Measurements from ENCODE around the gene ROPN1L.

ROPN1L gene

DNA sequence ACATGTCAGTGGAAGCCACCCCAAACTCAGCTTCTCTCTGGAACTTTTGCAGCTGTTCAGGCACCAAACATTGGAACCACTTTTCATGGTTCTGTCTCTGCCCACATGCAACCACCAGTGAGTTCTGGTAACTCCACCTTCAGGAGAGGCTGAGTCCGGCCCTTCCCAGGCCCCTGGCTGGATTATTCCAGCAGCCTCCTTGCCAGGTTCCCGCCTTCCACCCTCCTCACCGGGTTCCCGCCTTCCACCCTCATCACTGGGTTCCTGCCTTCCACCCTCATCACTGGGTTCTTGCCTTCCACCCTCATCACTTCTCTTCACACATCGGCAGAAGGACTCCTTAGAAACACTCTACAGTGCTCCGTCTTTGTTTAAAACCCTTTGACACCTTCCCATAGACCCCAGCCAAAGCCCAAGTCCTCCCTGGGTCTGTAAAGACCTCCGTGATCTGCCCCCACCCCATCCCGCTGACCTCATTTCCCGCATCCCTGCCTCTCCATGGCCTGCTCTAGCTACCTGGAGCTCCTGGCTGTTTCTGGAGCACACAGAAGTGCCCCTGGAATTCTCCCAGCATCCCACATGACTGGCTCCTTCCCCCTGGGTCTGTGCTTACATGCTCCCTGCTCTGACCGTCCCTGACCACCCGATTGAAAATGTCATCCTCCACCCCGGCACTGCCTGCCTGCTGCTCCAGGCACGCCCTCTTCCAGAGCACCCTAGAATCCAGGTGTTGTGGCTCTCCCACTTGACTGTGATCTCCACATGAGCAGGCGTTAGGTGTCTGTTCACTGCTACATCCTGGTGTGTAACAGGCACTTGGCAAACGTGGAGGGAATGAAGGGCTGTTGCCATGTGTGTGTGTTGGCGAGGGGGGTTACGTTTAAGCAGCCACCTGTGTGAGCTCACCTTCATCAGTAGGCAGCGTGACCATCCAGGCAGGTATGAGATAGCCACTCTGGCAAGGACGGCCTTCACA, 17.7 kb downstream of the ROPN1L start:
- no peak for DNase-seq (ENCODE audit: low read depth)

DNA sequence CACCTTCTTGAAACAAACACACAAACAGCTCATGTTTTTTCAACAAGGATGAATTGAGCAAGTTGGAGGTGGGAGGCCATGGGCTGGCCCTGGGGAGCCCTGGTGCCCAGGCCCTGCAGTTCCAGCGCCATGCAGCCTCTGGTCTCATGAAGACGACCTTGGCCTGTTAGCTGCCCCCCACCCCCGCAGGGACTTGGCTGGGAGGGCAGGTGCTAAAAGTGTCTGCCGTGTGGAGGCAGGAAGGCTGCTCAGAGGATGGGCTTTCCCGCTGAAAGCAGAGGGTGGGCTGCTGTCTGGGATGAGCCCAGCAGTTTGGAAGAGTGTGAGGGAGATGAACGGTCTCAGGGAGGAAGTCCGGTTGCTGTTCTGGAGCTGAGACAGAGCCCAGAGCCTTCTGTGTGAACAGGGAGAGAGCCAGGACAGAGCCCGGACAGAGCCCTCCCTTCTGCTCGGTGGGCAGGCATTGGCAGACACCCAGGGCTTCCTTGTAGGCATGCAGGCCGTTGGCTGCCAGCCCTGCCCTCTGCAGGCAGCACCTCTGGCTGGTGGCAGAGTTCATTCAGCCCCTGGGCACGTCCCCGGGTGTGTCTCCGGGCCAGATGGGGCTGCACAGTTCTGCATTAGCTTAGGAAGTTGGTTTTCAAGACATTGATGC, 18.7 kb downstream of the ROPN1L start:
- DNase-seq (ENCODE audit: low read depth), result no peak

DNA sequence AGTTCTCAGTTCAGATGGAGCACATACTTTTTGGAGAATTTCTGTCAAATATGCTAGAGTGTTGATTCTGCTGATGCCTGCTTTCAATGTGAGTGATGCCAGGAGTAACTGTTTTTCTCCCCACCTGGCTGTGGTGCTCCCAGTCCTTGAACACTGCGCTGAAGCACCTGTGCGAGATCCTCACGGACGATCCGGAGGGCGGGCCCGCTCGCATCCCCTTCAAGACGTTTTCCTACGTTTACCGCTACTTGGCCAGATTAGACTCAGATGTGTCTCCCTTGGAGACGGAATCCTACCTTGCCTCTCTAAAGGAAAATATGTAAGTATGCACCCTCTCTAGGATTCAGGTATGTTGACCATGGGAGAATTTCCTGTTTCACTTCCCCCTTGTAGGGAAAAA, 19.4 kb downstream of the ROPN1L start:
- DNase-seq (ENCODE audit: low read depth), result no peak

DNA sequence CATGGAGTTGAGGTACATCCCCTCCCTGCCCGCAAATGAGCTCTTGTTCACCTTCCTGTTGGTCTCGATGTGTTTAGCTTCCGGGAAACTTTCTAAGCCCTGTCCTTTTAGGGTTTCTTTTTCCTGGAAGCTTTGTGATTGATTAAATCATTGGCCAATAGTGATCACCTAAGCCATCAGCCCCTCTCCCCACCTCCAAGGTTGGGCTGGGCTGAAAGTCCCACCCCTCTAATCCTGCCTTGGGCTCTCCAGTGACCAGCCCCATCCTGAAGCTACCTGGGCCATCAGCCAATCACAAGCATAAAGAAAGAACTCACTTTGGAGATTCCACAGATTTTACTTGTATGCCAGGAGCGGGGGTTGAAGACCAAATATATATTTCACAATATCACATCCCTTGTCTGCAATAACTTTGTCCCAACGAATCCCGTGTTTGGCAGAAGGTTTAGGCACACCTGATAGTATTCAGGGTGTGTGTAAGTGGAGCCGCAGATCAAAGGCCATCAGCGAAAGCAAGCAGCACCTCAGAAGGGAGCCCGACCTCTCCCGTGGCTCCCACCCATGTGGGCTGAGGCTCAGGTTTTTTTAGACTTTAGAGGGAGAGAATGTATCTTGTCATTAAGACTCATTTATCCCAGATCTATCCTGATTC, 20.4 kb downstream of the ROPN1L start:
- DNase-seq (ENCODE audit: low read depth), result no peak

DNA sequence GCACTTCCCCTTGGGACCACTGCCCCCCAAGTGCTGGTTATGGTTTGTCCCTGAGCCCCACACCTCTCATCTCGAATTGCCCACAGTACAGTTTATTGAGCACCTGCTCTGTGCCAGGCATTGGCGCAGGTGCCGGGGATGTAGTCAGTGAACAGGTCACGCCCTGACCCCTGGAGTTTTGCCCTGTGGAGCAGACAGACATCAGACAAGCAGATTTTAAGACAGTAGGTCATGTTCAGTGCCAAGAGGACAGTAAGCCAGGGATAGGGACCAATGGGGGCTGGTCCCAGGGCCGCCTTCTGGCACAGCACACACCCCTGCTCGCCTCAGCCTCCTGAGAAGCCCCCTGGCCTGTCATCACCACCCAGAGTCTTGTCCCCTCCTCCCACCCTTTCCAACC, 21.9 kb downstream of the ROPN1L start:
- DNase-seq (ENCODE audit: low read depth), result no peak

DNA sequence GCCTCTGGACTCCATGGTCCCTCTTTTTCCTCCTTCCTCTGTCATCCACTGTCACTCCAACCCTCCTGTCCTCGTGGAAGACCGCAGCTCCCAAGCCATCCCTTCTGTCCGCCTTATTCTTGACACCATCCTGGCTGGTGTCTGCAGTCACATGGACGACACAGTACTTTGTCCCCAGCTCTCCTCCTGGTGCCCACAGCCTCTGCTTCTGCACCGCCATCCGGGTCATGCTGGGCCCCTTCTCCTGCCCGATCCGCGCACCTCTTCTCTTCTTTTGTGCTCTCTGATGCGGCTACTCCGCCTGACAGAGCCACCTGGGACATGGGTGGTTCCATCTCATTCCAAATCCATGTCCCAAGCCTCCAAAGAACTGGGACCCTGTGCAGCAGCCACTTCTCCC, 22.5 kb downstream of the ROPN1L start:
- DNase-seq (ENCODE audit: low read depth), result no peak

DNA sequence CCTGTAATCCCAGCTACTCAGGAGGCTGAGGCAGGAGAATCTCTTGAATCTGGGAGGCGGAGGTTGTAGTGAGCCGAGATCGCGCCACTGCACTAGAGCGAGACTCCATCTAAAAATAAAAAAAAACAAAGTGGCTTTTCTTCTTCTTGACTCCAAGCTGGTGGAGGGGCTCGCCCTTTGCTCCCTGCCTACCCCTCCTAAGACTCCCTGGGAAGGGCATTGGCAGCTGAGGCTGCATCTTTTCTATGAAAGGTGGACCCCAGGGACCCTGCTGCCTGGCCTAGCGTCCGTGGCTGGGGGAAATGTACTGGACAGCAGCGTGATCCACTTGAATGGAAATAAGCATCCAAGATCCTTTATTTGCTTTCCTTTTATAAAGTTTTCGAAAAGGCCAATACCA, 24.0 kb downstream of the ROPN1L start:
- DNase-seq (ENCODE audit: low read depth), result no peak

DNA sequence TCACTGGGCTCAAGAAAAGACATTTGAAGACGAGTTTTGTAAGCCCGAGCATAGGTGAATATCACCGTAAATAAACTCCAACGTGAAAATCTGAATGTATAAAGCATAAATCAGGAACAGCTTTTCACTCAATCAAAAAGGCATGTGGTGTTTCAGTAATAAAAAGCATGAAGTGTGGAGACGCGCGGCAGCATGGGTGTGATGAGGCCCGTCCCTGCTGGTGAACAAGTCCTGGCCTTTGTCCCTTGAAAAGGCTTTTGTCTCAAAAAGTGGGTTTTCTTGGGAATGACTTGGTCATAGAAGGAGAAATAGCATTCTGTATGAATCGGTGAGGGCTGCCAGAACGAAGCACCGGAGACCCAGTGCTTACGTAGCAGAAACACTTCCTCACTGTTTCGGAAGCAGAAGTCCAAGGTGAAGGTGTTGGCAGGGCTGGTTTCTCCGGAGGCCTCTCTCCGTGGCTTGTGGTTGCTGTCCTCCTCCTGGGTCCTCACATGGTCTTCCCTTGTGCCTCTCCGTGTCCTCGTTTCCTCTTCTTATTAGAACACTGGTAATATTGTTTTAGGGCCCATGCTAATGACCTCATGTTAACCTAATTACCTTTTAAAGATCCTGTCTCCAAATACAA, 24.9 kb downstream of the ROPN1L start:
- DNase-seq (ENCODE audit: low read depth), result no peak

DNA sequence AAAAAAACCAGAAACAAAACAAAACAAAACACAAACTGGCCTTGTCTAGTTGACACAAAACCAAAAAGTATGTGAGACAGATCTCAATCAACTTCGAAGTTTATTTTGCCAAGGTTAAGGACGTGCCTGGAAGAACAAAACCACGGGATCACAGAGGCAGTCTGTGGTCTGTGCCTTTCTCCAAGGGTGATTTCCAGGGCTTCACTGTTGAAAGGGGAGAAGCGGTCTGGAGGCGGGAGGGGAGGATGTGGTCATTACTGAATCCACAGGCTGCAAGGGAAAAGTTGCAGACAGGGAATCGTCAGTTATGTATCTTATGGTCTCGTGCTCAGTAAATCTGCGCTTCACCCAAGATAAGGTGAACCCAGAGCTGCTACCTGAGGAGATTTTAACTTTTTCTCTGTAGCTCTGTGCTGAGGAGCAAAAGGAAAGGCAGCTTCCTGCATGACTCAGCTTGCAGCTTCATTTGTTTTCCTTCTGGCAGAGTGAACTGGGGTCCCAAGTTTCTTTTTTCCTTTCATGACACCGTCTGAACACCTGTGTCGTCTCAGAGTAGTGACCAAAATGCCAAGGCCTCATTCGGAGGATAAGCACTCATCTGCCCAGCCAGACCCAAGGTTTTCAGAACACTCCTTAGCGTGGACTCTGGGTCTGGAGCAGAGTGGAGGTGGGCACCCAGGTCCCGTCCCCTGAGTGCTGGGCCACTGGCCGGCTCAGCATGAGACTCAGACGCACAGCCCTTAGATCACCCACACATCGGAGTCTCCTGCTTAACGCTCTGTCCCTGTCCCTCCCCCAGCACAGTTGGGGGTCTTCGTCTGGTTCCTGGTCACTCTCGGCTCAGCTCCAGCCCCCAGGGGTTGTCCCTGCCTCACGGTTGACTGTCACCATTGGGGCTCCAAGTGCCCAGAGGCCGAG, 25.9 kb downstream of the ROPN1L start:
- DNase-seq (ENCODE audit: low read depth), result no peak

DNA sequence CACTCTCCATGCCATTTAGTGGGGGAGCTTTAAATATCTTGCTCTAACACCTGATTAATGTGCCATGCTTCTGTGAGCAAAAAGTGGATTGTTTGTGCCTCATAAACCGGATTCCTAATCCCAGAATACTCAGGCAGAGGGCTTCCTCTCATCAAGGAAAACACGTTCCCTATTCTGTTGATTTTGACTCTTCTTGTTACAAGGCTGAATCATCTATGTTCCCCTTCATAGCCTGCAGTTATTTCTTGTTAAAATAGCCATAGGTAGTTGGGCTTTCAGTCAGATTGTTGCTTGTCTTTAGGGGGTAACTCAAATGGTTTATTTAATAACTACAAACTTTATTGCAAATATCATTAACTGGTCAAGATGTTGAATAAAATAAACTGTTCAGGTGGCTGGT, 26.6 kb downstream of the ROPN1L start:
- no peak for DNase-seq (ENCODE audit: low read depth)

DNA sequence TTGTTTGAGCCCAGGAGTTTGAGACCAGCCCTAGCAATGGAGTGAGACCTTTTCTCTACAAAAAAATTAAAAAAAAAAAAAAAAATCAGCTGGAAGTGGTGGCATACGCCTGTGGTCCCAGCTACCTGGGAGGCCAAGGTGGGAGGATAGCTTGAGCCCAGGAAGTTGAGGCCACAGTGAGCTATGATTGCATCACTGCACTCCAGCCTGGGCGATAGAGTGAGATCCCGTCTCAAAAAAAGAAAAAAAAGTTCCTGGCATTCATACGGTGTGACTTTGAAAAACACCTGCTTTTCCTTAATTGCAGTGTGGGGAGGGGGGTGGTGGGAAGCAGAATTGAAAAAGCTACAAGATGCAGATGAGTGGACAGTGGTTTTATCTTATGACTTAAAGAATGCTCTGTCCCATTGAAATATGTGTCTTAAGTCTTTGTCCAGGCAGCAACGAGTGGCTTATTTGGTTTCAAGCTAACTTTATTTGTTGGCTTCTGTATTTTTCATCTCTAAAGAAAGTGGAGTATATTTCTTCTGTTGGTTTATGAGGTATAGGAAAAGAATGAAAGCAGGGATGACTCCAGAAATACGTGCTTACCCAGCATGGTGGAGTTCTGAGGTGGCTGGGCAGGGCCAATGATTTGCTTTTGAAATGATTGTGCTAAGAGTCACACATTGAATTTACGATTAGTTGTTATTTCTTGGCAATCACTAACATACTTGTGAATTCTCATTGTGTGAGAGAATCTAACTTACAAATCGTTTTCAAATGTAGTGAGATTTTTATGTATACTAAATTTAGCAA, 27.8 kb downstream of the ROPN1L start:
- no peak for DNase-seq (ENCODE audit: low read depth)

DNA sequence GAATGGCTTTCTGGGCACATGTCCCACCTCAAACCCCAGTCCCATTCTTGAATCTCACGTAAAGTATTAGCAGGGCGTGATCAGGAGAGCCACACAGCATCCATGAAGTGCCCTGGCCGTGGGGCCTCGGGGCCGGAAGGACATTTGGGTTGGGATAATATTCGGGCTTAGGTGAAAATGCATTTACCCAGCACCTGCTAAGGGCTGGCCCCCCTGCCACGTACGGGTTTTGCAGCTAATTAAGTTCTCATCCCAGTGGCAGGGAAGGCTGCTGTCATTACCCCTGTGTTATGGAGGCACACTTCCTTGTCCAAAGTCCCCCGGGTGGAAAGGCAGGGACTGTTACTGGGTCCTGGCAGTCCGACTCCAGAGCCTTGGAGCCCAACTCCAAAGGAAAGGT, 29.0 kb downstream of the ROPN1L start:
- DNase-seq (ENCODE audit: low read depth), result no peak

DNA sequence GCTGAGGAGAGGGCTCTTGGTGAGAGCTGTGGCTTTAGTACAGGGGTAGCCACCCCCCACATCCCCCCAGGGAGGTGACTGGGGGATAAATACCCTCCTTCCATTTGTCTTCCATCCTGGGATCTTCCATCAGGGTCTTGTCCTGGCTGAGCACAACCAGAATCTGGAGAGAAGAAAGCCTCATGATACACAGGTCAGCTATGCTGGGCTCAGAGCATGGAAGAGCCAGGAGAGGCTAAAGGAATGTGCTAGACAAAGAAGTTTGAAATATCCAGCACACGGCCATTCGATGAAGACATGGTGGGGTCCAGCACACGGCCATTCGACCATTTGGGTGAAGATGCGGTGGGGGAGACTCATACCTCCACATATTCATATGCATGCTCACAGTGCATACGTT, 30.0 kb downstream of the ROPN1L start:
- no peak for DNase-seq (ENCODE audit: low read depth)

DNA sequence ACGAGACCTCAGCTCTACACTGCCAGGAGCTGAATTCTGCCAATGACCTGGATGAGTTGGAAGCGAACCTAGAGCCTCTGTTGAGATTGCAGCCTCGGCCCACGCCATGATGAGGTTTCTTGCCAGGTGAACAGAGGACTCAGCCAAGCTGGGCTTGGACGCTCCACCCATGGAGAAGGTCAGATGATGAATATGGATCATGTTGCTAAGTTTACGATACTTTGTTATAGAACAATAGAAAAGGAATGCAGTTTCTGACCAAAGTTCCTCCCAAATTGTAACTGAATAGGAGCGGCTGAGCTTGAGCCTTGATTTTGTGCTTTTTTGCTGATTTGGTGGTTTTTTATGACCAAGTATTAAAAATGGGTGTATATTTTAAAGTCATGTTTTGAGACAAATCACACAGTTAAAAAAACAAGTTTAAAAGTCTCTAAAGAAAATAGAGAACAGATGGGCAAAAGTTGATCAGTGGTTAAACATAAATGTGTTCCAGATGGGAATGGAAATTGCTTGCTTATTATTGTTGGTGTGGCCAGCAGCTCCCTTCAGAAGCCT, 32.9 kb downstream of the ROPN1L start:
- DNase-seq (ENCODE audit: low read depth), result no peak

DNA sequence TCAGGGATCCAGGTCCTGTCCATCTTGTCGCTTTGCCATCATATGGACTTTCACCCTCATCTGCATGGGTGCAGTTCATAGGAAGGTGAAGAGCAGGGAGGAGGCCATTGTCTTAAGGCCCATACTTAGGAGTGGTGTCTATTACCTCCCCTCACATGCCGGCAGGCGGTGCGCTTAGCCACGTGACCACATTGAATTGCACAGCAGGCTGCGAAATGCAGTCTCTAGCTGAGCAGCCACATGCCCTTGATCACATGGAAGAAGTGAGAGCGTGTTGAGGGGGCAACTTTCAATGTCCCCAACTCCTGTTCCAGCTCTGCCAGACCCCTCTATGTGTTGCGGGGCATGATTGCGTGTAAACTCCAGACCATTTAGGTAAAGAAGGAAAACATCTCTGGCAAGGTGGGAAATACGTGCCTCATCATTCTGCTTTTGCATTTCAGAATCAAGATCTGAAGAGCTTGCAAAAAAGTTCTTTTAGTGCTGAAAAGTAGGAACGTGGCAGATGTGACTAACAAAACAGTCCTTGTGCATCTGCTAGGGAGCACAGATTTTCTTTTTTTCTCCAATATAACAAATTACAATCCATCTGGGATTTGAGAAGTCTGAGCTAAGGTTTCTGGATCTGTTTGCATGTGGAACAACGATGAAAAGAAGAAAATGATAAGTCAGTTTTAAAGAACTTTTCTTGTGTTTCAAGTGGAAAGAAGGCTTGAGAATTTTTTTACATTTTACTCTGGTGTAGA, 34.4 kb downstream of the ROPN1L start:
- no peak for DNase-seq (ENCODE audit: low read depth)

DNA sequence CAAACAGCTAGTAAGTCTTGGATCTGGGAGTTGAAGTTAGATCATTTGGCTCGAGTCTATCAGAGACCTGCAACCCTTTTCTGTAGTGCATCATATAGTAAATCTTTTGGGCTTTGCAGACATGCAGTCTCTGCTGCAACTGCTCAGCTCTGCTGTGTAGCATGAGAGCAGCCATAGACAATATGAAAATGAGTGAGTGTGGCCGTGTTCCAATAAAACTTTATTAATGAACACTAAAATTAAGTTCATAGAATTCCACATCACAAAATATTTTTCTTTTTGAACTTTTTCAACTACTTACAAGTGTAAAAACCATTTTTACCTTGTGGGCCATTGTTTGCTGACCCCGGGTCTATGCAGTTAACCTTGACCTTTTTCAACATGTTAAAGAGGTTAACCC, 35.2 kb downstream of the ROPN1L start:
- DNase-seq (ENCODE audit: low read depth), result no peak

DNA sequence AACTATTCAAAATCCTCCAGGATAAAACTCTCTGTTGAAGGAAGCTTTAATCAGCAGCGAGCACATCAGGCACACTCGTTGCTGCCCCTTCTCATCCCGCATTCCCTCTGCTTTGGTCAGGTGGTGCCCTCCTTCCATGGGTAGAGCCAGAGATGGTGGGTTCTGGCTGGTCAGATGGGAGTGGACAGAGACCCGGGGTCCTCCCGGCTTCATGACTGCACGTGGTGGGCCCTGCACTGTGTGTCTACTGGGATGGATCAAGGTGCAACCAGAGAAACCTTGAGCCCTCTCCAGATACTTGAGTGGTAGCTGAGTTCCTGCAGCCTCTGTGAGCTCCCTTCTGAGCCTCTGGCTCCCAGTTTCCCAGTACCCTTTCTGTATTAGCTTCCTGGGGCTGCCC, 36.3 kb downstream of the ROPN1L start:
- DNase-seq (ENCODE audit: low read depth), result no peak

DNA sequence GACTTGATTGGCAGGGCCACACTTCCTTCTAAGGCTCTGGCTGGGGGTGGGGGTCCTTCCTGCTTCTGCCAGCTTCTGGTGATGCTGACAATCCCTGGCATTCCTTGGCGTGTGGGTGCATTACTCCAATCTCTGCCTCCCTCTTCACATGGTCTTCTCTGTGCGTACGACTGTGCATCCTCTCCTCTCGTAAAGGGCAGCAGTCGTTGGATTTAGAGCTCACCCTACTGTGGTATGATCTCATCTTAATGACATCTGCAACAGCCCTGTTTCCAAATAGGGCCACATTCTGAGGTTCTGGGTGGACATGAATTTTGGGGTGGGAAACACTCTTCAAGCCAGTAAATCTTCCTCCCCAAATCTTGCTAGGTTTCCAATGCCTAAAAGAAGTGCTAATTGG, 36.8 kb downstream of the ROPN1L start:
- no peak for DNase-seq (ENCODE audit: low read depth)

DNA sequence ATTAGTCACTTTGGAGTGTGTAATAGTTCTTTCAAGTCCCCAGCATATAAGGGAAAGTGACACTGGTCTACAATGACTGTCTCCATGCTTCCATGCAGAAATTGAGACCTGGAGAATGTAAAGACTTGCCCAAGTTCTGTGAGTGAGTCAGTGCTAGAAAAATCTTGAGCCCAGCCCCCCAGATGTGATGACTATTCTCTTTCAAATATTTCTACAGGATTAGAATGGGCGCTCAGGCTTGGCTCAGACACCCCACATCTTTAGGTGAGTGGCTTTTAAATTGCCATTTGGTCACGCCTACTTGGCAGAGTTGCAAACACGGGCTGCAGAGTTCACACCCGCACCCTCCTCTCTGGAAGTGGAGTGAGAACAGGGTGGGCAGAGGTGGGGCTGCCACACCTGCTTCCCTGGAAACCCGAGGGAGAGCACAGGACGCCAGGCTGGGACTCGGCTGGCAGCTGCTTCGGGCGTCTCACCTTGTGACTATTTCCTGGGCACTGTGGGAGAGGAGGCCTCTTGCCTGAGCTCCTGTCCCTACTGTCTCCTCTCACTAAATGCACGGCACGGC, 37.6 kb downstream of the ROPN1L start:
- no peak for DNase-seq (ENCODE audit: low read depth)
